Stimulated activated CD4-positive, alpha-beta T cell treated with anti-CD3 and anti-CD28 coated beads, TNF-alpha, amount 100 ng/mL, for 24 hours (primary cell): ENCODE results near the gene AKAP10.
A peak's percentile ranks its signal among the peaks of the same experiment; 100 is the strongest.
"Not testable (repeated sequence)": the region's sequence is repeated elsewhere in the genome, so short reads cannot be mapped to it uniquely, and the experiment has no call there.

ENCODE experiments used
- DNase-seq, 3 experiments: peaks; one replicate each; pipeline ENCODE4 v3.0.0-alpha.2; 2020; ENCODE audit warnings: low read depth in 3 of 3

Gene AKAP10

GRCh38 chr17:19868079-19868395 lies 109.6 kb downstream of the AKAP10 start:
- no peak for DNase-seq

GRCh38 chr17:19867329-19868078 lies 110.1 kb downstream of the AKAP10 start, which contains the start of gene ULK2:
Gene ULK2, minus strand, starts transcription at chr17:19867936. Its CDS starts 519 bp downstream, at chr17:19867417.
- DNase-seq: peak in 2 of 3 experiments; percentile 11 to 46

- peak in 2 of 3 experiments; percentile 19 to 44 for DNase-seq
Observed at GRCh38 chr17:19867079-19867328, 110.6 kb downstream of the AKAP10 start.

- no peak for DNase-seq
Observed at GRCh38 chr17:19865021-19865420, 112.6 kb downstream of the AKAP10 start.

GRCh38 chr17:19860647-19861177 lies 116.9 kb downstream of the AKAP10 start:
- DNase-seq: not testable (repeated sequence)

GRCh38 chr17:19857640-19858039 lies 120.0 kb downstream of the AKAP10 start:
- no peak for DNase-seq
